ENCODE data around the gene CXorf65. TPM values are rescaled to one million over a fixed set of nuclear protein-coding genes. Genes with fewer than 3 reads are reported as not detected.
A peak's percentile ranks its signal among the peaks of the same experiment; 100 is the strongest.

CXorf65 gene
- total RNA-seq, 1 donor from 2014 or later, result 26.3 TPM

- Mint-ChIP-seq H3K27me3 (ENCODE audit: low read depth) (no peaks in the 10 kb centered on the region), H3K27ac (peak overlapping the region; percentile 83), H3K4me3 (ENCODE audit: low read depth) (peak overlapping the region; percentile 80), H3K4me1 (ENCODE audit: low read depth) (peaks cover 13% of the 10 kb centered on the region), H3K9me3 (no peaks in the 10 kb centered on the region), H3K36me3 (ENCODE audit: low read depth) (peaks cover 32% of the 10 kb centered on the region)
- intact Hi-C loops (cut with micrococcal nuclease), result loop anchor here (2.0 to 10.0 kb wide), 2 partner anchors 16 to 246 kb away; partner anchors contain the start of gene TAF1
- no peak for DNase-seq (ENCODE audit: low spot score)
These were observed 12.5 kb upstream of the CXorf65 start for GRCh38 chrX:71118985-71119535.

GRCh38 chrX:71118032-71118984 lies 11.8 kb upstream of the CXorf65 start, which contains the start of gene MED12:
Gene MED12, plus strand, starts transcription at chrX:71118596. Its CDS starts 159 bp downstream, at chrX:71118755.
- intact Hi-C loops (cut with micrococcal nuclease), result loop anchor here (2.0 to 10.0 kb wide), 2 partner anchors 16 to 246 kb away; partner anchors contain the start of gene TAF1
- H3K9me3 Mint-ChIP-seq, result no peaks in the 10 kb centered on the region

DNA sequence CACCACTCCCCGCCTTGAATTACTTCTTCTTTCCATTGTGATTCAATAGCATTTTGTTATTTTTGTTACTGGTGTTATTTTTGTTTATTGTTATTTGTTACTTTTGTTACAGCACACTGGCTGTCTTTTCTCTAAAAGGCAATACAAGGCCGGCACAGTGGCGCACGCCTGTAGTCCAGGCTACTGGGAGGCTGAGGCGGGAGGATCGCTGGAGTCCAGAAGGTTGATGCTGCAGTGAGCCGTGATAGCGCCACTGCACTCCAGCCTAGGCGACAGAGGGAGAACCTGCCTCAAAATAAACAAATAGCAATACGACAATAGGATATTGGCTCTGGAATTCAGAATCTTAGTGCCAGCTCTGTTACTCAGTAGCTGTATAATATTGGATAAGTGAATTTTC lies 10.8 kb upstream of the CXorf65 start:
- Mint-ChIP-seq H3K27ac (no peak overlapping the region), H3K36me3 (ENCODE audit: low read depth) (peaks cover 18% of the 10 kb centered on the region), H3K4me3 (ENCODE audit: low read depth) (peak overlapping the region; percentile 13), H3K27me3 (ENCODE audit: low read depth) (no peaks in the 10 kb centered on the region), H3K4me1 (ENCODE audit: low read depth) (peaks cover 18% of the 10 kb centered on the region), H3K9me3 (no peaks in the 10 kb centered on the region)
- DNase-seq (ENCODE audit: low spot score), result no peak
- intact Hi-C loops (cut with micrococcal nuclease), result loop anchor here (10.0 kb wide), 1 partner anchor 247 kb away; the partner anchor contains the start of gene TAF1

More at GRCh38 chrX:71118032-71118984, 11.8 kb upstream of the CXorf65 start, which contains the start of gene MED12:
- no peaks in the 10 kb centered on the region for H3K27me3 Mint-ChIP-seq (ENCODE audit: low read depth)
- peak within 1 kb of the TSS; percentile 80 for H3K4me3 Mint-ChIP-seq (ENCODE audit: low read depth)
- H3K4me1 Mint-ChIP-seq (ENCODE audit: low read depth), result peaks cover 16% of the 10 kb centered on the region
- DNase-seq (ENCODE audit: low spot score), result peak; percentile 74
- peaks cover 27% of the 10 kb centered on the region for H3K36me3 Mint-ChIP-seq (ENCODE audit: low read depth)
- peak within 1 kb of the TSS; percentile 83 for H3K27ac Mint-ChIP-seq

- peaks cover 45% of the 10 kb centered on the region for H3K36me3 Mint-ChIP-seq (ENCODE audit: low read depth)
- no peak for DNase-seq (ENCODE audit: low spot score)
- intact Hi-C loops (cut with micrococcal nuclease), result loop anchor here (1.0 to 10.0 kb wide), 5 partner anchors 9 to 253 kb away; partner anchors contain the start of genes NONO, SNX12 and TAF1
- H3K9me3 Mint-ChIP-seq, result no peaks in the 10 kb centered on the region
- H3K4me3 Mint-ChIP-seq (ENCODE audit: low read depth), result peak overlapping the region; percentile 100
- peak overlapping the region; percentile 95 for H3K27ac Mint-ChIP-seq
- H3K4me1 Mint-ChIP-seq (ENCODE audit: low read depth), result peaks cover 35% of the 10 kb centered on the region
- no peaks in the 10 kb centered on the region for H3K27me3 Mint-ChIP-seq (ENCODE audit: low read depth)
These were observed 5.4 kb upstream of the CXorf65 start for GRCh38 chrX:71111921-71112431.

DNA sequence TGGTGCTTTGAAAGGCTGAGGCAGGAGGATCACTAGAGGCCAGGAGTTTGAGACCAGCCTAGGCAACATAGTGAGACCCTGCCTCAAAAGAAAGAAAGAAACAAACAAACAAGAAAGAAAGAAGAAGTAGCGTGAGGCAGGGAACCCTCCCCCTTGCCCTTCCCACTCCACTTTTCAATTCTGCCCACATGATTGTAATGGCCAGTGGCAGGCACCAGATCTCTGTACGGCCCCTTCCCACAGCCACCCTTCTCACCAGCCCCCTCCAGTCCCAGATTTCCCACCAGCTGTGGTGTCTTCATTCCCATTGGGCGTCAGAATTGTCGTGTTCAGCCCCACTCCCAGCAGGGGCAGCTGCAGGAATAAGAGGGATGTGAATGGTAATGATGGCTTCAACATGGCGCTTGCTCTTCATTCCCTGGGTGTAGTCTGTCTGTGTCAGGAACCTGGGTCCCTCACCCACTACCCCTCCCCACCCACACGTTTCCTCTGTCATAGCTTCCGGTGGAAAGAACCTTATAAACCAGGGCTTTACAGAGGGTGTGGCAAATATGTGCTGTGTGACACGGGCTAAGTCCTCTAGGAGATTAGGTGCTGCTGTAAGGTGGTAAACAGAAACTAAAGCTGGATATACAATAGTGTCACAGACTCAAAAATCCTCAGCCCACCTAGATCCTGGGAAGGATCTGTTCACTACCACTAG lies 4.8 kb upstream of the CXorf65 start, which contains the start of gene IL2RG:
IL2RG (minus strand) TSS at position 437 of the 703 bp plus-strand sequence; CDS start at position 399, 38 bp downstream.
- peak; percentile 74 for DNase-seq (ENCODE audit: low spot score)
- H3K4me1 Mint-ChIP-seq (ENCODE audit: low read depth), result peaks cover 39% of the 10 kb centered on the region

DNA sequence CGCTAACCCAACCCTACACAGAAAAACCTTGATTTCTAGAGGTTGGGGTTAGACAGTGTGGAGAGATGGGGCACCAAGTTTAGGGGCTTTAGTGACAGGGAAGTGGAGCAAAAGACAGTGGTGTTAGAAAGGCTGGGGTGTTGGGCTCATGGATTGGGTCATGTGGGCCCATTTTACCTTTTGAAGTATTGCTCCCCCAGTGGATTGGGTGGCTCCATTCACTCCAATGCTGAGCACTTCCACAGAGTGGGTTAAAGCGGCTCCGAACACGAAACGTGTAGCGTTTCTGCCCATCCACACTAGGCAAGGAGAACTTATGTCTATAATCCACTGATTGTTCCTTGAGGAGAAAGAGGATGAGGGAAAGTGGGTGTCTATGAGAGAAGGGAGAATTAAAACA lies 2.5 kb upstream of the CXorf65 start:
- no peak for DNase-seq (ENCODE audit: low spot score)
- Mint-ChIP-seq H3K4me1 (ENCODE audit: low read depth) (peaks cover 55% of the 10 kb centered on the region), H3K9me3 (no peaks in the 10 kb centered on the region), H3K27me3 (ENCODE audit: low read depth) (no peaks in the 10 kb centered on the region), H3K27ac (peak overlapping the region; percentile 85), H3K36me3 (ENCODE audit: low read depth) (peaks cover 69% of the 10 kb centered on the region), H3K4me3 (ENCODE audit: low read depth) (peak overlapping the region; percentile 100)
- intact Hi-C loops (cut with micrococcal nuclease), result no loop called here

More for the DNA sequence above, 4.8 kb upstream of the CXorf65 start, which contains the start of gene IL2RG:
- Mint-ChIP-seq H3K27me3 (ENCODE audit: low read depth) (no peaks in the 10 kb centered on the region), H3K36me3 (ENCODE audit: low read depth) (peaks cover 50% of the 10 kb centered on the region), H3K4me3 (ENCODE audit: low read depth) (peak within 1 kb of the TSS; percentile 100), H3K27ac (peak within 1 kb of the TSS; percentile 95), H3K9me3 (no peaks in the 10 kb centered on the region)
- intact Hi-C loops (cut with micrococcal nuclease), result loop anchor here (1.0 to 10.0 kb wide), 5 partner anchors 8 to 254 kb away; partner anchors contain the start of genes NONO, SNX12 and TAF1

DNA sequence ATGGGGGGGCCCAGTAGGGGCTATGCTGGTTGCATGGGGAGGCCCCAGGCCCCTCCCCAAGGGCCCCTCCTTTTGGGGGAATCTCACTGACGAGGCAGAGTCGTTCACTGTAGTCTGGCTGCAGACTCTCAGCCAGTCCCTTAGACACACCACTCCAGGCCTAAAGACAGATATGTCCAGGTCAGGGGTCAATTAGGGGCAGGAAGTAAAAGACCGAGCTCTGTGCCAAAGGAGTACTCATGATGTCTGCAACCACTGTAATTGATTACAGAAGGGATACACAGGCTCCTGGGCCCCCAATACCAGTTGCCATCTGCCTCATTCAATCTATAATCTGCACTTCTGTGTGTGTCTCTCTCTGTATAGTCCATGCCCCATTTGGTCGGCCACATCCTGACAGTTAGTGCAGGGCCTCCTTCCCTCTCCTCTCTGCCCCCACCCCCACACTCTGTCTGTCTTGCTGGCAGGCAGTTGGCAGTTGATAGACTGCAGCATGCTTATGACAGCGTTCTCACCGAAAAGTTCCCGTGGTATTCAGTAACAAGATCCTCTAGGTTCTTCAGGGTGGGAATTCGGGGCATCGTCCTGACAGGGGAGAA lies 1.3 kb upstream of the CXorf65 start:
- peak overlapping the region; percentile 85 for H3K27ac Mint-ChIP-seq
- no peaks in the 10 kb centered on the region for H3K9me3 Mint-ChIP-seq
- intact Hi-C loops (cut with micrococcal nuclease), result no loop called here
- H3K4me1 Mint-ChIP-seq (ENCODE audit: low read depth), result peaks cover 62% of the 10 kb centered on the region
- H3K4me3 Mint-ChIP-seq (ENCODE audit: low read depth), result peak overlapping the region; percentile 100
- peaks cover 73% of the 10 kb centered on the region for H3K36me3 Mint-ChIP-seq (ENCODE audit: low read depth)
- peak; percentile 44 for DNase-seq (ENCODE audit: low spot score)
- no peaks in the 10 kb centered on the region for H3K27me3 Mint-ChIP-seq (ENCODE audit: low read depth)

DNA sequence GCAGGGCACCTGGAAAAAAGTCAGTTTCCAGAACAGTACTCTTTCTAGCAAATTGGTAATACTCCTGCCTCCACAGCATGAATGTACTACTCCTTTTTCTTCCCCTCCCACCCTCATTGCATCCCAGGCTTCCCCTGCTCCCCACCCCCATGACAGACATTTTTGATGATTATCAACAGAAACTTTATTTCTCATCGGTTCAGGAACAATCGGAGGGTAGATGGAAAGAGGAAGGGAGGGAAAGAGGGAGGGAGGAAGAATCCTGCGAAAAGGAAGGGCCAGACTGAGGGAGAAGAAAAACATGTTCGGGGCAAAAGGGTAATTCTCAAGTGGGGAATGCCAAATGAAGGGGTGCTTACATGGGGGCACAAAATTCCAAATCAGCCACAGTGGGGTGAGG lies 705 bp upstream of the CXorf65 start:
- H3K27ac Mint-ChIP-seq, result peak overlapping the region; percentile 85
- peak overlapping the region; percentile 100 for H3K4me3 Mint-ChIP-seq (ENCODE audit: low read depth)
- no peaks in the 10 kb centered on the region for H3K9me3 Mint-ChIP-seq
- intact Hi-C loops (cut with micrococcal nuclease), result no loop called here
- no peaks in the 10 kb centered on the region for H3K27me3 Mint-ChIP-seq (ENCODE audit: low read depth)
- peaks cover 73% of the 10 kb centered on the region for H3K36me3 Mint-ChIP-seq (ENCODE audit: low read depth)
- peaks cover 64% of the 10 kb centered on the region for H3K4me1 Mint-ChIP-seq (ENCODE audit: low read depth)
- DNase-seq (ENCODE audit: low spot score), result no peak

GRCh38 chrX:71105628-71106027 lies 912 bp downstream of the CXorf65 start:
- DNase-seq (ENCODE audit: low spot score), result no peak
- intact Hi-C loops (cut with micrococcal nuclease), result no loop called here

GRCh38 chrX:71103110-71103983 lies 3.2 kb downstream of the CXorf65 start:
- peak overlapping the region; percentile 82 for H3K4me3 Mint-ChIP-seq (ENCODE audit: low read depth)
- no peaks in the 10 kb centered on the region for H3K27me3 Mint-ChIP-seq (ENCODE audit: low read depth)
- H3K27ac Mint-ChIP-seq, result peak overlapping the region; percentile 92
- peaks cover 59% of the 10 kb centered on the region for H3K4me1 Mint-ChIP-seq (ENCODE audit: low read depth)
- no peak for DNase-seq (ENCODE audit: low spot score)
- no peaks in the 10 kb centered on the region for H3K9me3 Mint-ChIP-seq
- H3K36me3 Mint-ChIP-seq (ENCODE audit: low read depth), result peaks cover 44% of the 10 kb centered on the region
- intact Hi-C loops (cut with micrococcal nuclease), result loop anchor here (1.0 to 5.0 kb wide), 3 partner anchors 8 to 429 kb away; partner anchors contain the start of genes IL2RG, MED12 and OGT

More at GRCh38 chrX:71105628-71106027, 912 bp downstream of the CXorf65 start:
- Mint-ChIP-seq H3K36me3 (ENCODE audit: low read depth) (peaks cover 67% of the 10 kb centered on the region), H3K27me3 (ENCODE audit: low read depth) (no peaks in the 10 kb centered on the region), H3K4me1 (ENCODE audit: low read depth) (peaks cover 60% of the 10 kb centered on the region), H3K27ac (peak overlapping the region; percentile 89), H3K9me3 (no peaks in the 10 kb centered on the region), H3K4me3 (ENCODE audit: low read depth) (peak overlapping the region; percentile 17)

DNA sequence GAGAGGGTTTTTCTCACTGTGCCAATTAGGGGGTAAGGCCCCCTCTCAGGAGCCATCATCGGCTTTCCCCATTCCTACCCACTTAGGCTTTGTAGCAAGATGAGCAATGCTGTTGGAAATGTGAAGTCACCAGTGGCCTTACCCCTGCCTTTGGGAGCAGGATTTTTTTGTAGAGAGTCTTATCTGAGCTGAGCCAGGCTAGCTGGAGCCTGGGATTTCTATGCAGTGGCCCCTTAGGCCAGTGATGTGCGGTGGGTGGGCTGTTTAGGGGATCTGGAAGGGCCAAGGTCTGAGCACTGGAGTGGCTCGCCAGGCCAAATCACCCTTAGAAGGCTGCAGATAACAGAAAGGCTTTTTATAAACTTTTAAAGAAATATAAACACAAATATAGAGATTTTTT lies 4.2 kb downstream of the CXorf65 start:
- H3K4me1 Mint-ChIP-seq (ENCODE audit: low read depth), result peaks cover 56% of the 10 kb centered on the region
- H3K4me3 Mint-ChIP-seq (ENCODE audit: low read depth), result no peak overlapping the region
- peaks cover 34% of the 10 kb centered on the region for H3K36me3 Mint-ChIP-seq (ENCODE audit: low read depth)
- no peaks in the 10 kb centered on the region for H3K9me3 Mint-ChIP-seq
- H3K27me3 Mint-ChIP-seq (ENCODE audit: low read depth), result no peaks in the 10 kb centered on the region
- peak overlapping the region; percentile 92 for H3K27ac Mint-ChIP-seq
- DNase-seq (ENCODE audit: low spot score), result no peak
- intact Hi-C loops (cut with micrococcal nuclease), result loop anchor here (2.0 to 5.0 kb wide), 2 partner anchors 17 to 430 kb away; partner anchors contain the start of genes MED12 and OGT

Measured in activated T-helper 2 cell treated with anti-CD3 and anti-CD28 coated beads, Interferon-gamma antibody, Interleukin-2, Interleukin-4, amounts not matched to agents 10 μg/mL and 5 μg/mL and 100 μg/mL, durations not matched to agents 14 hours and 24 hours and 36 hours (primary cell).